Progenitor cell of endocrine pancreas (in vitro differentiated cells): ENCODE results near the gene MFAP3L. TPM values are rescaled to one million over a fixed set of nuclear protein-coding genes. Genes with fewer than 3 reads are reported as not detected.
A peak's percentile ranks its signal among the peaks of the same experiment; 100 is the strongest.

Source experiments
- DNase-seq: peaks from one replicate; pipeline ENCODE4 v3.0.0; 2021; ENCODE audit warnings: low spot score; ENCODE audit not compliant: unreplicated experiment
- H3K27ac Mint-ChIP-seq: 2 replicates; pipeline ENCODE4 v1.8.0; 2021; ENCODE audit warnings: mild to moderate bottlenecking, moderate library complexity, mixed read lengths
- H3K27me3 Mint-ChIP-seq: 2 replicates; pipeline ENCODE4 v1.8.0; 2021; ENCODE audit warnings: mixed read lengths
- H3K36me3 Mint-ChIP-seq: 2 replicates; pipeline ENCODE4 v1.8.0; 2022; ENCODE audit warnings: mixed read lengths; ENCODE audit not compliant: insufficient read depth
- H3K4me1 Mint-ChIP-seq: 2 replicates; pipeline ENCODE4 v1.8.0; 2021; ENCODE audit warnings: low read depth, mixed read lengths
- H3K4me3 Mint-ChIP-seq: 2 replicates; pipeline ENCODE4 v1.8.0; 2021; ENCODE audit warnings: low read depth, mild to moderate bottlenecking, moderate library complexity, mixed read lengths
- H3K9me3 Mint-ChIP-seq: 2 replicates; pipeline ENCODE4 v1.8.0; 2021; ENCODE audit warnings: low read depth, mixed read lengths
- total RNA-seq: library from RNA; stranded (reverse); gene quantifications from 2 replicates; pipeline ENCODE4 v1.2.1, GENCODE V29; 2021
- TF ChIP-seq, protein P1 (sequence below): fragments of 200-600 bp; sonication (generic); IDR thresholded peaks from one replicate; pipeline ENCODE4 v1.5.0; 2021; ENCODE audit warnings: antibody characterized with exemption, mild to moderate bottlenecking; ENCODE audit not compliant: unreplicated experiment

Gene MFAP3L
- total RNA-seq, 1 donor from 2014 or later, result 3.3 TPM

DNA sequence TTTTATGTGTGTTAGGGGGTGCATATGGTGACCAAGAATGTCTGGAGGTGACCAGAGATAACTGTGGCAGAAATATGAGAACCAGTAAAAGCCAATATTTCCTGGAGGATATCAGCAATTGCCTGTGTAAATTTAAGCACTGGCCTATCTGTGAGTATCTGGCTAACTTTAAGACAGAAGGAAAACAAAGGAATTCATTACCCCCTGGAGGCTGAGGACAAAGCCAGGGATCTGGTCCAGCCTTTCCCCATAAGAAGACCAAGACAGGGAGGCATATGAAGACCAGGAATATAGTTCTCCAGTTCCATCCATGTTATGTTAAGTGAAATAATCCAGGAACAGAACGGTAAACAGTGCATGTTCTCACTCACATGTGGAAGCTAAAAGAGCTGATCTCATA lies 49.2 kb downstream of the MFAP3L start:
- TF ChIP-seq, protein P1, sequence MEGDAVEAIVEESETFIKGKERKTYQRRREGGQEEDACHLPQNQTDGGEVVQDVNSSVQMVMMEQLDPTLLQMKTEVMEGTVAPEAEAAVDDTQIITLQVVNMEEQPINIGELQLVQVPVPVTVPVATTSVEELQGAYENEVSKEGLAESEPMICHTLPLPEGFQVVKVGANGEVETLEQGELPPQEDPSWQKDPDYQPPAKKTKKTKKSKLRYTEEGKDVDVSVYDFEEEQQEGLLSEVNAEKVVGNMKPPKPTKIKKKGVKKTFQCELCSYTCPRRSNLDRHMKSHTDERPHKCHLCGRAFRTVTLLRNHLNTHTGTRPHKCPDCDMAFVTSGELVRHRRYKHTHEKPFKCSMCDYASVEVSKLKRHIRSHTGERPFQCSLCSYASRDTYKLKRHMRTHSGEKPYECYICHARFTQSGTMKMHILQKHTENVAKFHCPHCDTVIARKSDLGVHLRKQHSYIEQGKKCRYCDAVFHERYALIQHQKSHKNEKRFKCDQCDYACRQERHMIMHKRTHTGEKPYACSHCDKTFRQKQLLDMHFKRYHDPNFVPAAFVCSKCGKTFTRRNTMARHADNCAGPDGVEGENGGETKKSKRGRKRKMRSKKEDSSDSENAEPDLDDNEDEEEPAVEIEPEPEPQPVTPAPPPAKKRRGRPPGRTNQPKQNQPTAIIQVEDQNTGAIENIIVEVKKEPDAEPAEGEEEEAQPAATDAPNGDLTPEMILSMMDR, result no peak
- no peak for DNase-seq
- Mint-ChIP-seq H3K27me3 (no peaks in the 10 kb centered on the region), H3K4me3 (no peak overlapping the region), H3K4me1 (peaks cover 15% of the 10 kb centered on the region), H3K36me3 (no peaks in the 10 kb centered on the region), H3K9me3 (no peaks in the 10 kb centered on the region), H3K27ac (no peak overlapping the region)

DNA sequence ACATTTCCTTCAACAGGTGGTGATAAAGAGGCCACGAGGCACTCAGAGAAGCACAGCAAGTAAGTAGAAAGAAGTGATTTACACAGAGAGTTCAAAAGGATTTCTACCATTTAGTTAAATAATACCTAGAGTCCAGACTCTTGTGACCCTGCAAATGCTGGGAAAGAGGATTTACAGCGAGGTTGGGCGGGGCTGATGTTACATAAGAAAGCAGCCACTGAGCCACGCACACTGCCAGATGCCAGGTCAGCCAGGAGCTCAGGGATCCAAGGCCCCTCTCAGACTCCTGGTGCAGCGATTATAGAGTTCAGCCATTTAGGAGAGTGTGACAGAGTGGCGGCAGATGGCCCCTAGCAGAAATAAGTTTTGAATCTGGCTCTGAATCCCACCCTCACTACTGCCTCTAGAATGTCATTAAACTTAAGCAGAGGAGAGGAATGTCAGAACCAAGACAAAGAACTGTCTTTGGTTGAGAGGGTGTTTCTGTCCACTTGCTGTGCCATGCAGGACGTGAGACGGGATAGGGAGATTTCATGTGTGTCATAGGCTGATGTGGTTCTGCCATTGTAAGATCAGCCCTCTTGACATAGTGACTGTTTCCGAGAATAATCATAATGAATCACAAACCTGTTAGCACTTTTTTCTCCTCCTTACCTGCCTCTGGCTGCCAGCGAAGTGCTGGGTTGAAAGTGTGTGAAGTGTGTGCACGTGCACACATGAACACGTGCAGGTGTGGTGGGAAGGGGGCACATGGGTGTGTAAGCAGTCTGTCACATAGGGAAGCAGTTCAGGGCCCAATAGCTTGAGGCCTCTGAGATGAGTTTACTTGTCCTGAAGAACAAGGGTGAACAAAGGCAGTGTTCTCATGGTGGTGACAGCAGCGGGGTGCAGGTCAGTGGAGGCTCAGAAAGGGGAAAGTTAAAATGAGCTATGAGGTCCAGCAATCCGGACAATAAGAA lies 50.1 kb downstream of the MFAP3L start:
- DNase-seq, result no peak
- Mint-ChIP-seq H3K36me3 (no peaks in the 10 kb centered on the region), H3K4me3 (no peak overlapping the region), H3K9me3 (no peaks in the 10 kb centered on the region), H3K27ac (peak overlapping the region; percentile 45), H3K4me1 (peaks cover 17% of the 10 kb centered on the region), H3K27me3 (no peaks in the 10 kb centered on the region)
- TF ChIP-seq, protein P1, result no peak

DNA sequence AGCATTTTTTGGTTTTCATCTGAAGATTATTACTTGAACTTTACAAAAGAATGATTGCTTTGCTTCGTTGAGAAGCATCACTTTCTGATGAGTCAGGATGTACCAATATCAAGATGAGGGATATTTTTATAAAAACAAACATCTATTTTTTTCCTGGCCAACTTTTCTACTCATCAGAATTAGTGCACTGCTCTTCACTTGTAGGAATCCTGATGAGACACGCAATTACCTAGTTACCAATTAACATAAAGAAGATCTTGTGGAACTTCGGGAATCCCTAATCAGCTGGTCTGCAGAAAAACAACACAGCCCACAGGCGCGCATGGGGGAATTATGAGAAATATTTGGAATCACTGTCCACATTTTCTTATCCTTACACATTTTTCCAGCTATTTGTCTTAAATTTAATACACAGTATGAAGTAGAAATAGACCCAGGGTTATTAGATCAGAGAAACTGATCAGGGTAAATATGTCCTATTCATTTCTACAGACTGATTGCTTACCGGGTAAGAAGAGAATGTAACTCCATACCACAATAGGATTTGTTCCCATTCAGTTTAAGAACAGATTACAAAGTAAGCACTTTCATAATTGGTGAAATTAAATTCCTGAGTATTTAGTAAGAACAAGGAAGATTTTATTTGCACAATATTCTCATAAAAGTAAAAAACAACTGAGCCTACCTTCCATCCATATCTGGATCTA lies 50.9 kb downstream of the MFAP3L start:
- Mint-ChIP-seq H3K27ac (peak overlapping the region; percentile 45), H3K36me3 (no peaks in the 10 kb centered on the region), H3K4me3 (no peak overlapping the region), H3K9me3 (no peaks in the 10 kb centered on the region), H3K4me1 (peaks cover 17% of the 10 kb centered on the region), H3K27me3 (no peaks in the 10 kb centered on the region)
- TF ChIP-seq, protein P1, result no peak
- no peak for DNase-seq

DNA sequence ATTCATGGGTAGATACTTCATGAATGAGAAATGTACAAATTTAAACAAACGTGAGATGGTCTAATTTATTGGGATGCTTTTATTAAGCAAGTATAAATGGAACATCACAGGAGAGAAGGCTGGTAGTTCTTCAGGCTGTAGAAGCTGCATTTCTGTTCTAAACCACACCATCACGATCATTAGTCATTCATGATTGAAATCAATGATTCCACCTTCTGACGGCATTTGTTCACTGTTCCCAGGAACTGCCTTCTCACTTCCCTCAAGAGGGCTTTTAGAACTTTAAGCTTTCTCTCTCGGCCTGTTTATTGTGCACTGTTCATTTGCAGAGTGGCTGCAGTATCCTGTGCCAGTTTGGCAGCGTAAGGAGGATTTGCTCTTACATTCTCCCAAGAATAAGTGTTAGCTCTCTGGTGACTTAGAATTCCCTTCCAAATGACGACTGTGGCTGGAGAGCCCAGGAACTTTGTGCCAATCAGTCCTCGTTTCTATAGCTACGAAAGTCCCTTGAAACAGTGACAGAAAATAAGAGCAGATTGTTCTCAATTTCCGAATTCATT lies 54.7 kb downstream of the MFAP3L start:
- H3K4me1 Mint-ChIP-seq, result peaks cover 16% of the 10 kb centered on the region
- TF ChIP-seq, protein P1, result no peak
- H3K27ac Mint-ChIP-seq, result no peak overlapping the region
- no peaks in the 10 kb centered on the region for H3K9me3 Mint-ChIP-seq
- no peaks in the 10 kb centered on the region for H3K36me3 Mint-ChIP-seq
- DNase-seq, result no peak
- no peaks in the 10 kb centered on the region for H3K27me3 Mint-ChIP-seq
- no peak overlapping the region for H3K4me3 Mint-ChIP-seq

DNA sequence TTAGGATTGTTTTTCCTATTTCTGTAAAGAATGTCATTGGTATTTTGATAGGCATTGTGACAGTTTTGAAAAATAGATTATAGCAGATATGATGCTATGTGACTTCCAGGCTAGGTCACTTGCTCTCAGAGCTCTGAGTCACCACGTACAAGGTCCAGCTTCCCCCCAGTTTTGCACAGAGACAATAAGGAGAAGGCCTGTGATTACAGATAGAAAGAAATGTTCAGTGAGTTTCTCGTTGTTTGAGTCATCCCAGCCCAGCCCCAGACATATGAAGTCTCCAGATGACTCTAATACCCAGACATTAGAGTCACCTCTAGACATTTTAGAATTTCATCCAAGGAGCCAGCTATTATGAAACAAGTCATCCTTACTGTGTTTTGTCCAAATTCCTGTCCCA lies 57.2 kb downstream of the MFAP3L start:
- Mint-ChIP-seq H3K4me3 (no peak overlapping the region), H3K9me3 (no peaks in the 10 kb centered on the region), H3K27me3 (no peaks in the 10 kb centered on the region), H3K36me3 (no peaks in the 10 kb centered on the region), H3K4me1 (peaks cover 1% of the 10 kb centered on the region), H3K27ac (no peak overlapping the region)
- TF ChIP-seq, protein P1, result no peak
- no peak for DNase-seq
